ELF-1 (cell line): Measurements from ENCODE around the gene SLC18B1.

Source experiments
- DNase-seq: peaks from one replicate; pipeline ENCODE4 v3.0.0-alpha.2; 2016; ENCODE audit warnings: low read depth, low spot score

Gene SLC18B1

DNA sequence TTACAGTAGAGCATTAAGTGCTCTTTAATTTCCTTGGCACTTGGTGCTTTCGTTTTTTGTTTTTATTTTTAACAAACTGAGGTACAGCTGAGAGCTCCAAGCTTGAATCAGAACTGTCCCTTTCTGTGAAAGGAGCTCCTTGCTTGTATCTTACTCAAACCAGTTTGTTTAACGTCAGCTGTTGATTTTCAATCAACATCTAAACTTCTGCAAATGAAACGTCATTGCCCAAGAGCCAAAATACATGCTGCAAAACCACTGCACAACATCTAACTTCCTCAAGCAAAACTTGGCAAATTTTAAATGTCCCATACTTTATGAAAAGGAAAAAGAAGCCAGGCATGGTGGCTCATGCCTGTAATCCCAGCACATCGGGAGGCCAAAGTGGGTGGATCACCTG is 55.9 kb downstream of the SLC18B1 start:
- no peak for DNase-seq

DNA sequence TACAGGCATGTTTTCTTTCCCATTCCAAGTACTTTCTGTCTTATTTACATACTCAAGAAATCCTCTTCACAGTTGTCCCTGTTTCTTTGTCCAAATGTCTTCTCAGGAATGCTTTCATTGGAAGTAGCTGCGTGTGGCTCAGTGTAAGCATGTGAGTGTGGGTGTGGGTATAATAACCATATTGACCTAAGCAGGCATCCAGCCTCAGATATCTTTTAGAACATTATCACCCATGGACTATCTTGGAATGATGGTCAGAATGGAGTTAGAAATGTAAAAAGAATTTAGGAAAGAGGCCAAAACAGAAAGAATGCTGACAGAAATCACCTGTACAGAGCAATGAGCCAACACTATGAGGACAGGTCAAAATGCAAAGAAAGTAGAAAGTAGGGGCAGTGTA is 57.2 kb downstream of the SLC18B1 start:
- no peak for DNase-seq

DNA sequence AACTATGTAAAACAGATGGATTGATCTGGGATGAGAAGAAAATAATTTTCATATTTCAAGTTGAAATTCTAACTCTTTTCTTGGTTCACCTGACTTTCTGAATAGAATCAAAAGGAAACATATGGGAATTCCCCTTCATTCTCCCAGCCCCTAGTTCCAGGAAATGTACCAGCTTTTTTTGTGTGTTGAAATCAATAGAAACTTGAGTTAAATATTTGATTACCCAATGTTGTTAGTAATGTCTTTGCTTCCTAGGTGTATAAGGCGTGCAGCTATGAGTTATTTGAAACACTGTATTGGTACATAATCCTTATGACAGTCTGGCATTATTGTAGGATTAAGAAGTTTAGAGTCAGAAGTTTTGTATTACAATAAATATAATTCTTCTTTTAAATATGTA is 62.2 kb downstream of the SLC18B1 start:
- DNase-seq = no peak

DNA sequence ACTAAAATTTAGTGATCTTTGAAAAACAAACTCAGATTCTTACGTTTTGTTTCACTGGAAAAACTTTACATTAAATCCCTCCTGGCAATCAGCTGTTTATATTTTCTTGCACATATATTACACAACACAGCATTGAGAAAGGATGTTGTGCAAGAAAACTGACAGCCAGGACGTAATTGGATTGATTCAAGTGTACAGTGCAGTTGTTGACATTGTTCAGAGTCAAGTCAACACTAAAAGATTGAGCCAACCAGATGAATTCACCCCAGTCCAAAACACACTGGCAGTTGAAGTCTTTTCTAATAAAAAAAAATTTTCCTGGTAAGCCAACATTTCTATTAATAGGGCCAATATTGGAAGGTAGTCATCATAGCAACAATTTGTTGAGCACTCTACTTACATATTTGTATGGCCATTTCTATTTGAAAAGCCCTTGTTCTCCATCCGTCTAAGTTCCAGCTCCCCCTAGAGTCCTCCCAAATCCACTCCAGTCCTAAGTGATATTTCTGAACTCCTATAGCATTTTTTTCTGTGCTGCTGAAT is 63.7 kb downstream of the SLC18B1 start:
- DNase-seq = no peak

DNA sequence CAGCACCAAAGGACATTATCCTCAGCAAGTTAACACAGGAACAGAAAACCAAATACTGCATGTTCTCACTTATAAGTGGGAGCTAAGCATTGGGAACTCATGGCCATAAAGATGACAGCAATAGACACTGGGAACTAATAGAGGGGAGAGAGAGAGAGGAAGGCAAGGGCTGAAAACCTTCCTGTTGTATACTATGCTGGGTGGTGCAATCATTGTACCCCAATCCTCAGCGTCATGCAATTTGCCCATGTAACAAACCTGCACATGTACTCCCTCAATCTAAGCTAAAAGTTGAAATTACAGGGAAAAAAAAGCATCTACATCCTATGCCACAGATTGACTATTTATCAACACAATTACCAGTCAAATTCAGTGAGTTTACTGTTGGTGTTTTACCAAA is 64.6 kb downstream of the SLC18B1 start:
- DNase-seq = no peak

DNA sequence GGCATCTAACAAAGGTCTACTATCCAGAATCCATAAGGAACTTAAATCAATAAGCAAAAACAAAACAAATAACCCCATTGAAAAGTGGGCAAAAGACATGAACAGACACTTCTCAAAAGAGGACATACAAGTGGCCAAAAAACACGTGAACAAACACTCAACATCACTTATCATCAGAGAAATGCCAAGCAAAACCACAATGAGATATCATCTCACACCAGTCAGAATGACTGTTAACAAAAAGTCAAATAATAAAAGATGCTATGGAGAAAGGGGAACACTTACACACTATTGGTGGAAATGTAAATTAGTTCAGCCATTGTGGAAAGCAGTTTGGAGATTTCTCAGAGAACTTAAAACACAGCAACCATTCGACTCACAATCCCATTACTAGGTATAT is 65.2 kb downstream of the SLC18B1 start:
- DNase-seq = no peak

DNA sequence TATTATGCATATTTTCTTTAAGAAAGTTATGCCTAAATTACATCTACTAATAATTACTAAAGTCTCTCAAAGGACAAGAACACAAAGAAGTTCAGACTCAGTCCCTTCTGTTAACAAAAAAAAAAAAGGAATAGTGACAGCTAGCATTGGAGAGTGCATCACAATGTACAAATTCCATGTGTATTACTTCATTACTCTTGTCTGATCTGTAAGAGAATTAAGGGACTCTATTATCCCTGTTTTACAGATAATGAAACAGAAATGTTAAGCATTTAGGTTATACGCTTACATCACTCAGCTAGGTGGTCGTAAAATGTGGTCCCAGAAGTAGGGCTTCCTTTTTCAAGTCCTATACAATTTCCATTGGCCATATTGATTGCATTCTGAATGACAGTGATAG is 67.4 kb downstream of the SLC18B1 start:
- no peak for DNase-seq

DNA sequence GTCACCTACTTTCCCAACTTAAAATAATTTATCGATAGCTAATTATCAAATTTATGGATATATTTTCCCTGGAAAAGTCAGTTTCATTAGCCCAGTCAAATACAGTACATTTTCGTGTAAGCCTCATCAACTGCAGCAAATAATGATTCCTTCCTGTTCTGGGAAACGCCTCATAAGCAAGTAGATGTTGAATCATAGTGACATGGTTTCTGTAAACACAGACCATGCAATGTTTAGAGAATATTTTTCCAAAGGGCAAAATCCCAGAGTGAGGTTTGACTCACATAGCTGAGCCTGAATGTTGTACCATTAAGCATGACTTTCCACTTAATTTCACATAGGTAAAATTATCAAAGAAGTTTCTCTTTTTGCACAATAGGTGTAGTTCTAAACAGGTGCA is 67.9 kb downstream of the SLC18B1 start:
- DNase-seq = no peak

DNA sequence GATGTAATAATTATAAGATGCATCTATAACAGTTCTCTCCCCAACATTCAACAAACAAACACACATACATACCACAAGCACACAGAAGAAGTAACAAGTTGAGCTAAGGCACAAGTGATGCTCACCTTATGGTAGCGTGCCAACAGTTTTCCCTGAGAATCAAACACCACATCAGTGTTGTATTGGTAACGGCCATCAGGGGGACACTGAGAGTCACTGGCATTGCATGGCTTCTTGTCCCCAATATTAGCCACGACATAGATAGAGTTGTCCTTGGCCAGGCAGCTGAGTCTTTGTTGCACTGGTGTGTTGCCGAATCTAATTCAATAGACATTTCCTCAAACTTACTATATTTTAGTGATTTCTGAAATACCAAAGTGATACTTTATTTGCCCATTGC is 69.8 kb downstream of the SLC18B1 start:
- no peak for DNase-seq

DNA sequence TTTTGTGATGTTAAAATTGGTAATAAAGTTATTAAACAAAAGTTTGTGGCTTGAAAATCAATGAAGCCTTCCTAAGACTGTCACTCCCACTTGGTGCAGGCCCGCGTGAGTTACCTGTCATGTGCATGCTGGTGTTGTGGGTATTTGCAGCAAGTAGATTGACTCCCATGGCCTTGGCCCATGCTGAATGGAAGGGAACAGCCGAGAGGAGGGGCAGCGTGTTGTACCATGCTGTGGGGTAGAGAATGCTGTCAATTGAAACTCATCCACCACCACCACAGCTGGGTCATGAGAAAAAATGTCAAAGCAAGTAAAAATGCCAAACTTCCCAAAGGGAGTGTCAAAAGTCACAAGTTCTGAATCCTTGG is 71.8 kb downstream of the SLC18B1 start:
- no peak for DNase-seq

DNA sequence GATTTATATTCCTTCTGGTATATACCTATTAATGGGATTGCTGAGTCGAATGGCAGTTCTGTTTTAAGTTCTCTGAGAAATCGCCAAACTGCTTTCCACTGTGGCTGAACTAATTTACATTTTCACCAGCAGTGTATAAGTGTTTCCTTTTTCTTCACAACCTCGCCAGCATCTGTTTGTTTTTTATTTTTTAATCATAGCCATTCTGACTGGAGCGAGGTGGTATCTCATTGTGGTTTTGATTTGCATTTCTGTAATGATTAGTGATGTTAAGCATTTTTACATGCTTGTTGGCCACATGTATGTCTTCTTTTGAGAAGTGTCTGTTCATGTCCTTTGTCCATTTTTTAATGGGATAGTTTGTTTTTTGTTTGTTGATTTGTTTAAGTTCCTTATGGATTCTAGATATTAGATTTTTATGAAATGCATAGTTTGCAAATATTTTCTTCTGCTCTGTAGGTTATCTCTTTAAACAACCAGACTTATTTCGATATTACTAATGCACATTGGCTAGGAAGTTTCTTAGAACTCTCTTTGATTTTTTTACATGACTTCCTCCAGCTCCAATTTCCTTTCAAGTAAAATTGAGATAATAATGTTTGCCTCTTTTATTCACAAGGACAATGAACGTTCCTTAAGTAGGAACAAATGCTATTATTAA is 72.4 kb downstream of the SLC18B1 start:
- no peak for DNase-seq

DNA sequence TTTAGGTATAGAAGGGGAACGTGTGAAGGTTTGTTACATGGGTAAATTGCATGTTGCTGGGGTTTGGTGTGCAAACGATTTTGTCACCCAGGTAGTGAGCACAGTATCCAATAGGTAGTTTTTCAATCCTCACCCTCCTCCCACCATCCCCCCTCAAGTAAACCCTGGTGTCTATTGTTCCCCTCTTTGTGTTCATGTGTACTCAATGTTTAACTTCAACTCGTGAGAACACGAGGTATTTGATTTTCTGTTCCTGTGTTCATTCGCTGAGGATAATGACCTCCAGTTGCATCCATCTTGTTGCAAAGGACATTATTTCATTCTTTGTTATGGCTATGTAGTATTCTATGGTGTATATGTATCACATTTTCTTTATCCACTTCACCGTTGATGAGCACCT is 73.0 kb downstream of the SLC18B1 start:
- no peak for DNase-seq

DNA sequence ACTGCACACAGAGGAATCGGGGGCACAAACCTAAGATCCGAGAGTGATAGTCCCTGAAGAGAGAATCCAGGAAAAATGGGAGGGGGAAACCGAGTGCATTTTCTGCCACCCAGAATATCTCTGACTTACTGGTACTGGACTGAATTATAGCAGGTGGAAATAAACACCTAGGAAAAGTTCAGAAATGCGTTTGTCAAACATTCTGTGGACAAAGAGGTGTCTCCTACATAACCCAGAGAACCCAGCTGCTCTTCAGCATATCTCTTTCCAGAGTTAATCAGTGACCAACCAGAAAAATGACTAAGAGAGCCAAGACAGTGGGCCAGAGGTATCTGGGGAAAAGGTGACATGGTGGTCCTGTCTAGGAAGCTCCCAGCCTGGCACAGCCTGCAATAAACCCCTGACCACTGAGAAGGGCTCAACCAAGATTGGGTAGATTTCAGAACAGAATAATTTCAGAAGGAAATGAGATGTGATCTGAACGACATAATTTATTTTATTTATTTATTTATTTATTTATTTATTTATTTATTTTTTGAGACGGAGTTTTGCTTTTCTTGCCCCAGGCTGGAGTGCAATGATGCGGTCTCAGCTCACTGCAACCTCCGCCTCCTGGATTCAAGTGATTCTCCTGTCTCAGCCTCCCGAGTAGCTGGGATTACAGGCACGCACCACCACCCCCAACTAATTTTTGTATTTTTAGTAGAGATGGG is 78.5 kb downstream of the SLC18B1 start:
- no peak for DNase-seq
